Adipocyte (in vitro differentiated cells): ENCODE results near the gene GAPT.

ENCODE experiments used
- DNase-seq: peaks from one replicate; pipeline ENCODE4 v3.0.0-alpha.2; 2015; ENCODE audit warnings: low read depth
- H3K27me3 ChIP-seq: replicated peaks from 2 replicates; pipeline ENCODE4 v1.7.0; 2013; ENCODE audit warnings: mild to moderate bottlenecking, low read length, moderate library complexity; ENCODE audit not compliant: control insufficient read depth, insufficient read depth
- H3K36me3 ChIP-seq: 2 replicates; pipeline ENCODE4 v1.7.0; 2013; ENCODE audit warnings: low read length, mild to moderate bottlenecking, moderate library complexity; ENCODE audit not compliant: control insufficient read depth, insufficient read depth, severe bottlenecking
- H3K4me1 ChIP-seq: 2 replicates; pipeline ENCODE4 v1.7.0; 2013; ENCODE audit warnings: mild to moderate bottlenecking, low read length, moderate library complexity; ENCODE audit not compliant: control insufficient read depth, insufficient read depth
- H3K4me3 ChIP-seq: 2 replicates; pipeline ENCODE4 v1.7.0; 2013; ENCODE audit warnings: mild to moderate bottlenecking, low read length, moderate library complexity
- H3K9ac ChIP-seq: 2 replicates; pipeline ENCODE4 v1.7.0; 2013; ENCODE audit warnings: mild to moderate bottlenecking, low read length, moderate library complexity
- H3K9me3 ChIP-seq: 2 replicates; pipeline ENCODE4 v1.7.0; 2013; ENCODE audit warnings: mild to moderate bottlenecking, low read length, moderate library complexity; ENCODE audit not compliant: control insufficient read depth

GAPT gene

GRCh38 chr5:58491216-58491892 lies at the start of gene GAPT:
GAPT (plus strand) TSS chr5:58491435; CDS start chr5:58494537, 3,102 bp downstream.
- Histone ChIP-seq H3K4me3 (no peak within 1 kb of the TSS), H3K9me3 (no peaks in the 10 kb centered on the region), H3K9ac (no peak within 1 kb of the TSS), H3K36me3 (no peaks in the 10 kb centered on the region), H3K4me1 (no peaks in the 10 kb centered on the region), H3K27me3 (peaks cover 5% of the 10 kb centered on the region)
- DNase-seq = no peak

GRCh38 chr5:58444805-58445204 lies 46.4 kb upstream of the GAPT start:
- Histone ChIP-seq H3K9me3 (no peaks in the 10 kb centered on the region), H3K36me3 (no peaks in the 10 kb centered on the region), H3K4me1 (peaks cover 3% of the 10 kb centered on the region), H3K27me3 (no peaks in the 10 kb centered on the region), H3K9ac (no peak overlapping the region), H3K4me3 (no peak overlapping the region)
- no peak for DNase-seq

GRCh38 chr5:58446024-58446423 lies 45.2 kb upstream of the GAPT start:
- no peak overlapping the region for H3K4me3 ChIP-seq
- no peaks in the 10 kb centered on the region for H3K9me3 ChIP-seq
- peaks cover 3% of the 10 kb centered on the region for H3K4me1 ChIP-seq
- no peaks in the 10 kb centered on the region for H3K27me3 ChIP-seq
- H3K36me3 ChIP-seq = no peaks in the 10 kb centered on the region
- H3K9ac ChIP-seq = no peak overlapping the region
- no peak for DNase-seq

GRCh38 chr5:58447226-58447625 lies 44.0 kb upstream of the GAPT start:
- H3K9ac ChIP-seq = no peak overlapping the region
- DNase-seq = peak; percentile 45
- peaks cover 3% of the 10 kb centered on the region for H3K4me1 ChIP-seq
- H3K4me3 ChIP-seq = no peak overlapping the region
- no peaks in the 10 kb centered on the region for H3K9me3 ChIP-seq
- no peaks in the 10 kb centered on the region for H3K36me3 ChIP-seq
- H3K27me3 ChIP-seq = no peaks in the 10 kb centered on the region

DNA sequence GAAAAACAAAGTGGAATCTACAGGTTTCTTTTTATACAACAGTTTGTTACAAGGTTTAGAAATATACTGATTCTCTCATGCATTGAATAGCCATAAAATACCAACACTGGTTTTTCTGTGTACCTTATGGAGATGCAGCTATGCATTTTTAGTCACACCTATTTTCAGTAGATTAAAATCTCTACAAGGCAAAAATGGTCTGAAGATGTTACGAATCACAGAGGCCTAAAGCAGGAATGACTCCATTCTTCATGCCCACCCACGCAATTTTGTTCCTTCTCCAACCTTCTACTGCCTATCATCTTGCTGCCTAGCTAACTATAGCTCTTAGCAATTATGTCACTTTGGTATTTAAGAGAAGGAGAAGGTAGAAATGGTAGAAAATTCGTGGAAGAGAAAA lies 41.2 kb upstream of the GAPT start:
- peaks cover 18% of the 10 kb centered on the region for H3K36me3 ChIP-seq
- H3K4me3 ChIP-seq = no peak overlapping the region
- H3K4me1 ChIP-seq = peaks cover 3% of the 10 kb centered on the region
- H3K9ac ChIP-seq = no peak overlapping the region
- H3K9me3 ChIP-seq = no peaks in the 10 kb centered on the region
- H3K27me3 ChIP-seq = no peaks in the 10 kb centered on the region
- DNase-seq = no peak

DNA sequence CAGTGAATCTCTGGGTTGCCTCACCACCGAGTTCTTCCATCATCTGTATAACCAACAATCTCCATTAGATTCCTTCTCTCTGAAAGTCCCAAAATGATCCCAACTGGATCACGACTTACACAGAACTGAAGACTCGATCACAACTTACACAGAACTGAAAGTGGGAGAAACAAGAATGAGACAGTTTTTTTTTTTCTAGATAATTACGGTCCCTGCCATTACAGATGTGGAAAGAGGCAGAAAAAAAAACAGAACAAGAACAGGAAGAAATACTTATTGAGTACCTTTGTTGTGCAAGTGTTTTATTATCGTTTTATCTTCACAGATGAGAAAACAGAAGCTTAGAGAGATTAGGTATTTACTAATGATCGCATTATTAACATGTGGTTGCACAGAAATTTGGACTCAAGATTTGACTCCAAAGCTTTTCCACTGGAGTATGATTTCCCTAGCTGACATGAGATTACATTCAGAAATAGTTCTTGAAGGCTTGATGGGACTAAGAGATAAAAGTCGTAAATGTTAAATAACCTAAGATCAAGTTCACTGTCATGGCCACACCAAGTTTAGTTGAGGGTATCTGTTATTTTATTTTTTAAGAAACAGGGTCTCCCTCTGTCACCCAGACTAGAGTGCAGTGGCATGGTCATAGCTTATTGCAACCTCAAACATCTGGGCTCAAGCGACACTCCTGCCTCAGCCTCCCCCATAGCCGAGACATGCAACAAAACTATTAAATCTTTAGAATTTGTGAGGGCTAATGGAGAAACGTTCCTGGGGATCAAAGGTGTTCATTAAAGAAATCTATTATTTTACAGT lies 40.2 kb upstream of the GAPT start:
- DNase-seq = no peak
- H3K9me3 ChIP-seq = no peaks in the 10 kb centered on the region

DNA sequence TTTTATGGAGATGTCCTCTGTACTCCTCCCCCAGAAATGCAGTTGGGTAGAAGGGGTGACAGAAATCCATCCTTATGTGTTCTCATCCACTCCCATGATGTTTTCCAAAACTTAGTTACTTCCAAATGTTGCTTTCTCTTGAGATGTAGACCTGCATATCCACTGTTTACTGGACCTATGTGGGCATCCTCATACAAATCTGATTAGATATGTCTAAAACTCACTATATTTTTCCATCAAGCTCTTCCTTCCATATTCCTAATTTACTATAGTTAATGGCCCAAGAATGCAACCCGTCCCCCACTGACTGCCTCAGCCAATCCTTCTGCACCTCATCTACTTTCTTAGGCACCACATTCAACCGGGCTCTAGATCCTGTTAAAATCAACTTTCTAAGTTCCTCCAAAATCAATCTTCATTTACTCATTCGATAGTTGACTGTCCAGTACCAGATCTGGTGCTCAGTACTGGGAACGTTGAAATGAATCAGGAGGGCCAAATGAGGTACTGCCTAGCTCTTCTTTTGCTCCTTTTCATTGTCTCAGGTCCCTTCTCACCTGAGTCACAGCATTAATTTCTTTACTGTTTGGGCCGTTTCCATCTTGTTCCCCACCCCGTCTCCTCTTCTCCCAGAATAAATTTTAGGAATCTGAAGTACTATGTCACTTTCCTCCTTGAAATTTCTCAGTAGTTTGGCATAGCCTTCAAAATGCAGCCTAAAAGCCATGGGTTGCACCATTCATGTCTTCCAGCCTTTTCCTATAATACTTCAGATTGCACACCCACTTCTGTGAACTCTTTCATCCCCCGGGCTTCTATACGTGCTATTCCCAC lies 39.3 kb upstream of the GAPT start:
- DNase-seq = no peak
- Histone ChIP-seq H3K4me3 (no peak overlapping the region), H3K27me3 (no peaks in the 10 kb centered on the region), H3K9ac (no peak overlapping the region), H3K36me3 (peaks cover 37% of the 10 kb centered on the region), H3K4me1 (peaks cover 3% of the 10 kb centered on the region), H3K9me3 (no peaks in the 10 kb centered on the region)

More for the DNA sequence above, 40.2 kb upstream of the GAPT start:
- peaks cover 3% of the 10 kb centered on the region for H3K4me1 ChIP-seq
- H3K36me3 ChIP-seq = peaks cover 28% of the 10 kb centered on the region
- no peak overlapping the region for H3K4me3 ChIP-seq
- no peaks in the 10 kb centered on the region for H3K27me3 ChIP-seq
- no peak overlapping the region for H3K9ac ChIP-seq

GRCh38 chr5:58452566-58453258 lies 38.5 kb upstream of the GAPT start:
- Histone ChIP-seq H3K4me3 (no peak overlapping the region), H3K27me3 (no peaks in the 10 kb centered on the region), H3K36me3 (peaks cover 45% of the 10 kb centered on the region), H3K9ac (no peak overlapping the region), H3K9me3 (no peaks in the 10 kb centered on the region), H3K4me1 (peaks cover 5% of the 10 kb centered on the region)
- peak; percentile 50 for DNase-seq

DNA sequence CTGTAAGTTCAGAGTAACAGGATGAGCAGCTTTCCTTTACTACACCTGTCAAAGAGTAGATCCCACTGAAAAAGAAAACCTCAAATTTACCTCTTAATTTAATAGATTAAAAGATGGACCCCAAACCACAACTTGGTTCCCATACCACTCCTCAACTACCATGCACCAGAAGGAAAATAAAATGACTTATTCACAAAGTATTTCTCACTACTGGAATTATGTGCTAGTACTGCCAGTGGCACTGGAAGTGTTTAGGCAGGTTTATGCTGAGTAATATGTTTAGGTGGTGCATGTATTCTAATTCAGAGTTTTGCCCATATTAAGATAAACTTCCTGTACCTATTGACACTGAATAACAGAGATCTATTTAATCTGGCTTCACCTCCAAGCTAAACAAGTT lies 37.9 kb upstream of the GAPT start:
- H3K4me1 ChIP-seq = peaks cover 11% of the 10 kb centered on the region
- peaks cover 47% of the 10 kb centered on the region for H3K36me3 ChIP-seq
- H3K4me3 ChIP-seq = no peak overlapping the region
- H3K27me3 ChIP-seq = no peaks in the 10 kb centered on the region
- no peak for DNase-seq
- H3K9me3 ChIP-seq = no peaks in the 10 kb centered on the region
- H3K9ac ChIP-seq = no peak overlapping the region

- Histone ChIP-seq H3K27me3 (no peaks in the 10 kb centered on the region), H3K4me3 (no peak overlapping the region), H3K9me3 (no peaks in the 10 kb centered on the region), H3K9ac (no peak overlapping the region), H3K4me1 (peaks cover 17% of the 10 kb centered on the region), H3K36me3 (peaks cover 47% of the 10 kb centered on the region)
- DNase-seq = no peak
Measured at GRCh38 chr5:58454025-58454424, 37.2 kb upstream of the GAPT start.
